Activated CD4-positive, CD25-positive, alpha-beta regulatory T cell treated with anti-CD3 and anti-CD28 coated beads, Interleukin-2, amount 50 U/mL, for 16 hours (primary cell): Measurements from ENCODE around the gene P2RY8.
"Not testable (repeated sequence)": the region's sequence is repeated elsewhere in the genome, so short reads cannot be mapped to it uniquely, and the experiment has no call there.

Source experiments
- DNase-seq: peaks from one replicate; pipeline ENCODE4 v3.0.0-alpha.2; 2020; ENCODE audit warnings: low read depth, low spot score

Gene P2RY8

DNA sequence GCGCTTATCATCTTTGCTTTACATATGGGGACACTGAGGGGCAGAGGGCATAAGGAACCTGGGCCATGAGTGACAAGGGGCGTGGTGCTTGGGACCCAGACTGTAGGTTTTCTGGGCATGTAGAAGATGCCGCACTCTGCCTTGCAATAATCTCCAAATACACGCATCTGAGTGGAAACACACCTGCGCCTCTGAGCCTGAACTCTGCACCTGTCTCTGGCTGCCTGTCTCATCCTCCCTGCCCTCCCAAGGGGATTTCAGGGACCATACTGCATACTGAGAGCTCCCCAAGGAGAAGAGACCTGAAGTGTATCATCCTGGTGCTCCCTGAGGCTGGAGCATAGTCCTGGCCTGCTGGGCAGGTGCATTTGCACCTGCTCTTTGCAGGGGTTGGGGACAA, 49.6 kb downstream of the P2RY8 start:
- DNase-seq: no peak

DNA sequence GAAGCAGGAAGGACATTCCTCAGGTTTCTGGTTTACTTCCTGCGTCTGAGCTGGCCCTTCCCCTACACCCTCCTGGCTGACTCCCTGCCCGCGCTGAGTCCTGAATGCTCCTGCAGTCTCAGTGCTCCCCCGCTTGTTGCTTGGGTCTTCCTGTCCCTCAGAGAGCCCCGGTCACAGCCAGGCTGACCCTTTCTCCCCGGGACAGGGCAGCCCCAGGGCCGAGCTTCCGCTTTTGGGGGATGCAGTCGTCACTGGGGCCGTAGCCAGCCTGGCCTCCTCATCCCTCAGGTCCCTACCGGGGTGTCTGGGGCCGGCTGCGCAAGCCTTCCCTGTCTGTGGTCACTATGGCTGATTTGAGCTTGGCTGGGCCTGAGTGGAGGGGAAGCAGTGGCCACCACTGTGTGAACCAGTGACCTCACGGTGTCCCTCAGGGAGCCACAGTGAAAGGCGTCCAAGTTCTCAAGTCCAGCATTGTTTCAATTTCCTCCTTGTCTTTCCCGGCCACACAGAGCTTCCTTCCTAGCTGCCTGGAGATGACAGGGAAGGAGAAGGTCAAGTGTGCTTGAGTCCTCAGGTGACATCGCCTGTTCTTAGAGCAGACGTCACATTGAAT, 50.1 kb downstream of the P2RY8 start:
- no peak for DNase-seq

DNA sequence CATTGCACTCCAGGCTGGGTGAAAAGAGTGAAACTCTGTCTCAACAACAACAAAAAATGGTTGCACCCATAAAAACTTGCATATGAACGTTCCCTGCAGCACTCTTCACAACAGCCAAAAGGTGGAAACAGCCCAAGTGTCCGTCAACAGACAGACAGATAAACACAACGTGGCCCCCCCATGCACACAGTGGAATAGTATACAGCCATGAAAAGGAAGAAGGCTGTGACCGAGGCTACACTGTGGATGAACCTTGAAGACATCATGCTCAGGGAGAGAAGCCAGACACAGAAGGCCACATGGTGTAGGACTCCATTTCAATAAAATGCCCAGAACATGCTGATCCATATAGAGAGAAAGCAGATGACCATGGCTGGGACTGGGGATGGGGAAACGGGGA, 50.8 kb downstream of the P2RY8 start:
- no peak for DNase-seq

DNA sequence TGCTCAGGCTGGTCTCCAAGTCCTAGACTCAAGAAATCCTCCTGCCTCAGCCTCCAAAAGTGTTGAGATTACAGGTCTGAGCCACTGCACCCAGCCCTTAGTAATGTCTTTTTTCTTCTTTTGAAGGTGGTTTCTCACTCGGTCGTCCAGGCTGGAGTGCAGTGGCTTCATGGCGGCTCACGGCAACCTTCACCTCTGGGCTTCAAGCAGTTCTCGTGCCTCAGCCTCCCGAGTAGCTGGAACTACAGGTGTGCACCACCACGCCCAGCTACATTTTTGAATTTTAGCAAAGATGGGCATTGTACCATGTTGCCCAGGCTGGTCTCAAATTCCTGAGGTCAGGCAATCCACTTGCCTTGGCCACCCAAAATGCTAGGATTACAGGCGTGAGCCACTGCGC, 52.0 kb downstream of the P2RY8 start:
- DNase-seq: no peak

DNA sequence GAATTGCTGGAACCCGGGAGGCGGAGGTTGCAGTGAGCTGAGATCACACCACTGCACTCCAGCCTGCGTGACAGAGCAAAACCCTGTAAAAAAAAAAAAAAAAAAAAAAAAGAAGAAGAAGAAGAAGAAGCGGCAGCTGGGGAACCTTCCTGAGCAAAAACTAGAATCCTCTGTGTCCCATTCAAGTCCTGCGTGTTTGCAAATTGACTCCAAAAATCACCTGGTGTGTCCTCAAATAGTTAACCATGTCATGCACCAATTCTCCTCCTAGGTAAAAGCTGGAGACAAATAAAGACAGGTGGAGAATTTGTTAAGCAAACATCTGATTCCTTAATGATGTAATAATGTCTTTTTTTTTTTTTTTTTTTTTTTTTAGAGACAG, 52.4 kb downstream of the P2RY8 start:
- DNase-seq: no peak

DNA sequence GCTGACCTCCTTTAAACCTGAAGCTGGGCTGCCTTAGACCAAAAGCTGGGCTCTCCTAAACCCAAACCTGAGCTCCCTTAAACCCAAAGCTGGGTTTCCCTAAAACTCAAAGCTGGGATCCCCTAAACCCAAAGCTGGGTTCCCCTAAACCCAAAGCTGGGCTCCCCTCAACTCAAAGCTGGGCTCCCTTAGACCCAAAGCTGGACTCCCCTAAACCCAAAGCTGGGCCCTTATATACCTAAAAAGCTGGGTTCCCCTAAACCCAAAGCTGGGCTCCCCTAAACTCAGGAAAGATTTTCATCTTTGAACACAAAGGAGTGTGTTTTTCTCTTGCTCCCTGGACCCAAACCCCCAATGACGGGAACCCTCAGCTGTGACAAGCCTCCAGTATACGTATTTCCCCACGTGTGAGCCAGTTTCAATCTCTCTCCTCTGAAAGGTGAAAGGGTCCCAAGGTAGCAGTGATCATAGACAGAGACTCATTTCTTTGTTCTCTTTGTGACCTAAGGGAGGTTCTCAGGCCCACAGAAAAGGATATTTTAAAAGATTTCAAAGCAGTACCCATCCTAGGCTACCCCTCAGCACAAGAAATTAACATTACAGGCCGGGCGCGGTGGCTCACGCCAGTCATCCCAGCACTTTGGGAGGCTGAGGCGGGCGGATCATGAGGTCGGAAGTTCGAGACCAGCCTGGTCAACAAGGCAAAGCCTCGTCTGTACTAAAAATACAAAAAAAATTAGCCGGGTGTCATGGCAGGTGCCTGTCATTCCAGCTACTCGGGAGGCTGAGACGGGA, 52.9 kb downstream of the P2RY8 start:
- no peak for DNase-seq

DNA sequence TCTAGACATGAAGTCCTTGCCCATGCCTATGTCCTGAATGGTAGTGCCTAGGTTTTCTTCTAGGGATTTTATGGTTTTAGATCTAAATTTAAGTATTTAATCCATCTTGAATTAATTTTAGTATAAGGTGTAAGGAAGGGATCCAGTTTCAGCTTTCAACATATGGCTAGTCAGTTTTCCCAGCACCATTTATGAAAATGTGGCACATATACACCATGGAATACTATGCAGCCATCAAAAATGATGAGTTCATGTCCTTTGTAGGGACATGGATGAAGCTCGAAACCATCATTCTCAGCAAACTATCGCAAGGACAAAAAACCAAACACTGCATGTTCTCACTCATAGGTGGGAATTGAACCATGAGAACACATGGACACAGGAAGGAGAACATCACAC, 54.5 kb downstream of the P2RY8 start:
- DNase-seq: not testable (repeated sequence)

DNA sequence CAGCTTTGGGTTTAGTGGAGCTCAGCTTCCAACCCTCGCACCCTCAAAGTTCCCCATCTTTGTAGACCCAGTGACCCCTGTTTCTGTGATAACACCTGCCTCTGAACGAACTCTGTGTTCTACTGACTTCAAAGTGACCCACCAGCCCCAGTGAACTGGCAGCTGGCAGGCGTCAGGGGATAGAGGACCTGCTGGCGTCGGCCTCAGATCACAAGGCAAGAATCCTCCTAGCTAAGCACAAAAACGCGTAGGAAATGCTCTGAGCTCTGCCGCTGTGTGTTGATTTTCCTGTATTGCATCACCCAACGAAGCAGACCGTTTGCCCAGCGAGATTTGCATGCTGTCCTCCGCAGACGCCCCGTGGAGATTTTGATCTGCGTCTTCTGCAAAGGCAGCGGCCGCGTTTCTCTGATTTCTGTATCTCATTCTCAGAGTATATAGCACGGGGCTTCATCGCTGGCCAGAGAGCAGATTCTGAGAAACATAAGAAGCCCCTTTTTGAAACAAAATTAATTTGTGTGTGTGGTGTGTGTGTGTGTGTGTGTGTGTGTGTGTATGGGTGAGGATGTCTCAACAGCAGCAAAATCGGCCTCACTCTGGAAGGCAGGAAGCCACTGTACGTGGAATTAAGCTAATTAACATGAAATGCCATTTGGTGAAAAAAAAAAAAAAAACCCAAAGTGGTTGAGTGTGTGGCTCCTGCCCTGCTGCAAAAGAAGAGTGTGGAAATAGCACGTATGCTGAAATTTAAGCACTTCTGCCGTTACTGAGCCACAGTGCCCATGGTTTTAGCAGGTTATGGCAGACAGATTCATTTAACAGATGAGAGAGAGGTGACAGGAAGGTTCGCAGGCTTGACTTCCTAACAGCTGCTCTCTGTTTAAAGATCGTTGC, 55.1 kb downstream of the P2RY8 start:
- peak; percentile 55 for DNase-seq

DNA sequence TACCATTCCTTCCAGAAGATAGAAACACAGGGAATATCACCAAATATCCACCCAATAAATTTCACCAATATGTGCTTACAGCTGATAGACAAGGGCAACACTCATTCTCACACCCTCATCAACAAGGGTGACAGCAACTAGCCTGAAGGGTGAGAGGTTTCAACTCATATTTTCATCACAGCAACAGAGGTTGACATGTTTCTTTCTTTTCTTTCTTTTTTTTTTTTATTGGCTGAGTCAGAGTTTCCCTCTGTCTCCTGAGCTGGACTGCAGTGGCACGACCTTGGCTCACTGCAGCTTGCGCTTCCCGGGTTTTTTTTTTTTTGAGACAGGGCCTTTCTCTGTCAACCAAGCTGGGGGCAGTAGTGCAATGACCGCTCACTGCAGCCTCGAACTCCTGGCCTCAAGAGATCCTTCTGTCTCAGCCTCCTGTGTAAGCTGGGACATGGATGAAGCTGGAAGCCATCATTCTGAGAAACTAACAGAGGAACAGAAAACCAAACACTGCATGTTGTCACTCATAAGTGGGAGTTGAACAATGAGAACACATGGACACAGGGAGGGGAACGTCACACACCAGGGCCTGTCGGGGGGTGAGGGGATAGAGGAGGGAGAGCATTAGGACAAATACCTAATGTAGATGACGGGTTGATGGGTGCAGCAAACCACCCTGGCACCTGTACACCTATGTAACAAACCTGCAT, 56.8 kb downstream of the P2RY8 start:
- no peak for DNase-seq

DNA sequence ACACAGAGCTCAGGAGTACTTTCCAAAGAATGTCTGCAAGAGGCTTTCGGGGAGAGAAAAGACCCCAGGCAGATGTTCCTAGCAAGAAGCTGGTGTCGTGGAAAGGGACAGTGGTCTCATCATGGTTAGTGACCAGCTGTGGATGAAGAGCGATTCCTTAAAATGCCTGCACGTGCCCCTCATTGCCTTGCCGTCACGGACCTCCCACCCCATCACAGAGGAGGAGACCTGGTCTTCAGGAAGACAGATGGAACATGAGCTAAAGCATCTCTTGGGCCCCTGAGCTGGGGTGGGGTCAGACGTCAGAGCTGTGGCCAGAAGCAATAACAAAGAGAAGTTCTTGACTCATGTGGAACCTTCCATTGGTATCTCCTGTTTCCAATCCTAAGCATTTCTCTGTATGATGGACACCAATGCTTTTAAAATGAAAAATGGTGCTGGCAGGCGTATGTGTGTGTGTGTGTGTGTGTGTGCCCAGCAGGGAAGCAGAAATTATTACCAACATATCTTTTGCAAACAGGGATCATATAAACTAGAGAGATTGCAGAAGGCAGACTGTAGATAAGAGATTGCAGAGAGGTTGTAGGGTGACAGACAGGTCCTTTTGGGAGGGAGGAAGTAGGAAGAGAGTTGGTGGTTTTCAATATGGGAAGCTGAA, 59.1 kb downstream of the P2RY8 start:
- no peak for DNase-seq

DNA sequence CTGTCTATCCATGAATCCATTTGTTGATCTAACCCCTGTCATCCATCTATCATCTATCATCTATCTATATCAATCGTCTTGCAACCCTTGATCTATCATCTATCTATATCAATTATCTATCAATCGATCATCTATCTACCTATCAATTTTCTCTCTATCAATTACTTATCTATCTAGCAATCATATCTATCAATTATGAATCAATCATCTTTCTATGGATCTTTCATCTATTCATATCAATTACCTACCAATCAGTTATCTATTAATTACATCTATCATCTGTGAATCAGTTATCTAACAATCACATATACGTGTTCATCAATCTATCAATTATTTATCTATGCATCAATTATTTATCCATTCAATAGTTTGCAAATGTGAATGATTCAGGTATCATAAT, 59.8 kb downstream of the P2RY8 start:
- no peak for DNase-seq

DNA sequence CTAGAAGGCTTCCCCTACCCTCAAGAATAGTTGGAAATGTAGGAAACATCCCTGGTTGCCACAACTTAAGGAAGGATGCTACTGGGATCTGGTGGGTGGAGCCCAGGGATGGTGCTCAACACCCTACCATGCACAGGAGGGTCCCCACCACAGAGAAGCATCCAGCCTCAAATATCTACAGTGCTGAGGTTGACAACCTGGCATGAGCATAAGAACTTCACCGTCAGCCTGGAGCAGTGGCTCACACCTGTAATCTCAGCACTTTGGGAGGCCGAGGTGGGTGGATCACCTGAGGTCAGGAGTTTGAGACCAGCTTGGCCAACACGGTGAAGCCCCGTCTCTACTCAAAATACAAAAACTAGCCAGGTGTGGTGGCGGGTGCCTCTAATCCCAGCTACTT, 60.3 kb downstream of the P2RY8 start:
- DNase-seq: no peak

DNA sequence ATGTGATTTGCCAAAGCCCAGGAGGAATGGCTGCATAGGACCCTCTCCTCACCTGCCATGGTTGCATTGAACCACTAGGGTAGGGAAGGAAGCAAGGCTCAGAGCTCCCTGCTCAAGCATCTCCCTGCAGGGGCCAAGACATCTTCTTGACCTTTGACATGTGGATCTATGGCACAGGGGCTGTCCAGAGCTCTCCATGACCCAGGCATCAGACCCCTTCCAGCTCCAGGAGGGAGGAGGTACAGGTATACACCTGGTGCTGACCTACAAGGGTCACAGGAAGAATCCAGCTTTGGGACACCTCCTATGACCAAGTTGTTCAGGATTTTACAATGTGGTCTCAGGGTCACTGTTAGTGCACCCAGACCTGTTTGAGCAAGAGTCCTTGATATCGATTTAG, 61.1 kb downstream of the P2RY8 start:
- DNase-seq: no peak

DNA sequence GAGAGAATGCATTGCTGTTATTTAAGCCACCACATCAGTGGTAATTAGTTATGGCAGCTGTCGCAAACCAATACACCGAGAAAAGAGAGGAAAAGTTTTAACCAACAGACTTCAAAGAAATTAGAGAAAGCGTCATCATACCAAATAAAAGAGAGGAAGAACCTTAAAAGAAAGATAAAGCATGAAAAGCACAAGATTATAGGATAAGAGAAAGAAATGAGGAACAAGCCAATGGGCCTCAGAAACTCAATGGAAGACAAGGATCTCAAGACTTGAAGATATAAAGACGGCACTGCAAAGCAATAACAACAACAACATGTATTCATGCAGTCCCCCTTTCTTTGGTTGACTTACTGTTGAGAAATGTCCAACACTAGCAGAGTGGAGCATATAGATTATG, 61.5 kb downstream of the P2RY8 start:
- DNase-seq: no peak

DNA sequence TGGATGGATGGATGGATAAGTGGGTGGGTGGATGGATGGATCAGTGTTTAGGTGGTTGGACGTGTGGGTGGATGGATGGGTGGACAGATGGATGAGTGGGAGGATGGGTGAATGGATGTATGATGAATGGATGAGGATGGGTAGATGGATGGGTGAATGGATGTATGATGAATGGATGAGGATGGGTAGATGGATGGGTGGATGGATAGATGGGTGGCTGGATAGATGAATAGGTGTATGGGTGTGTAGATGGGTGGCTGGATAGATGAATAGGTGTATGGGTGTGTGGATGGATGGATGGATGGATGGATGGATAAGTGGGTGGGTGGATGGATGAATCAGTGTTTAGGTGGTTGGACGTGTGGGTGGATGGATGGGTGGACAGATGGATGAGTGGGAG, 62.4 kb downstream of the P2RY8 start:
- not testable (repeated sequence) for DNase-seq

DNA sequence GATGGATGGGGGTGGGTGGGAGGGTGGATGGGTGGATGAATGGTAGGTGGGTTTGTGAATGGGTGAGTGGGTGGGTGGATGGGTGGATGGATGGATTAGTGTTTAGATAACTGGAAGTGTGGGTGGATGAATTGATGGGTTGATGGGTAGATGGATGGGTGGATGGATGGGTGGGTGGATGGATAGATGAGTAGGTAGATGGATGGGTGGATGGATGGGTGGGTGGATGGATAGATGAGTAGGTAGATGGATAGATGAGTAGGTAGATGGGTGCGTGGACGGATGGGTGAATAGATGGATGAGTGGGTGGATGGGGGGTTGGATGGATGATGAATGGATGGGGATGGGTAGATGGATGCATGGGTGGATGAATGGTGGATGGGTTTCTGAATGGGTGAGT, 64.0 kb downstream of the P2RY8 start:
- no peak for DNase-seq

DNA sequence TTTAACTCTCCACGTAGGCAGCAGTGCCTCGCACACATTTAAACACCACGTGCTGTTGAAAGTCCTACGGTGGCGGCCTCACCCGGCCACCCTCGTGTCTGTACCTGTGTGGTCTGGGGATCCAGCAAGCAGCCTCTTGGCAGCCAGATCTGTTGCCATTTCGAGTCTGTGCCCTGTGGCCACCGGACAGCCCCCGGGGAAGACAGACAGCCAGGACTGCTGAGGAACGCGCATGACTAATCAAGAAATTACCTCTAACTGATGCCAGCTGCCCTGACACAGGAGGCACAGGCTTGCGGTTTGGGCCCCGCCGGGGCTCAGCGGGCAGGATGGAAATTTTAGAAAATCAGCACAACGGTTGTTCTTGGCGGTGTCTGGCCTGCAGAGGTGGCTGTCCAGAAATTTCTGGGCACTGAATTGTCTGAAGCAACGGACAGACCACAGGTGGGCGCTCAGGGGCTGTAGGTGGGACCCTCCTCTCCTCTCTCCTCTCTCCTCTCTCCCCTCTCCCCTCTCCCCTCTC, 68.7 kb downstream of the P2RY8 start:
- peak; percentile 54 for DNase-seq

DNA sequence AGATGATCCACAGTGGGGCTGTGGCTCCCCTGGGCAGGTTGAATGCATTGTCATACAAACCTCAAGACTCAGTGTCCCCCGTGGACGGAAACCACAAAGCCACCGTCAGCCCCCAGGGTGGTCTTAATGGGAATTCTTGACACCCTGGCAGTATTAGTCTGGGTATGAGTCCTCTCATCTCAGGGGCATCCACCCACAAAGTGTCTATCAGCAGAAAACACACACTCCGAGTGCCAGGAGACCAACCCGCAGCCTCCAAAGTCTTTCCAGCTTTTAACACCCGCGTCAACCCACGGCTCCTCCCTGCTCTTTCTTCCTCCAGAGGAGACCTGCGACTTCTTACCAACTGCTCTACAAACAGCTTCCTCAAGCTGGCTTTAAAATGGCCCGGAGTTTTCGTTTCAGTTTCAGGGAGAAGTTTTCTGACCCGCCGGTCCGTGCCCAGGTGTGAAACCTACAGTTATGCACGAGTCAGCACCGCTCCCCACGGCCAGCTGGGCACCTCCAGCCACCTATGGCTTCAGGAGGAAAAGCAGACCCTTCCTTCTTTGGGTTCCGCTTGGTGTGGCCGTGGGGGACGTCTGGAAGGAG, 69.9 kb downstream of the P2RY8 start:
- no peak for DNase-seq

DNA sequence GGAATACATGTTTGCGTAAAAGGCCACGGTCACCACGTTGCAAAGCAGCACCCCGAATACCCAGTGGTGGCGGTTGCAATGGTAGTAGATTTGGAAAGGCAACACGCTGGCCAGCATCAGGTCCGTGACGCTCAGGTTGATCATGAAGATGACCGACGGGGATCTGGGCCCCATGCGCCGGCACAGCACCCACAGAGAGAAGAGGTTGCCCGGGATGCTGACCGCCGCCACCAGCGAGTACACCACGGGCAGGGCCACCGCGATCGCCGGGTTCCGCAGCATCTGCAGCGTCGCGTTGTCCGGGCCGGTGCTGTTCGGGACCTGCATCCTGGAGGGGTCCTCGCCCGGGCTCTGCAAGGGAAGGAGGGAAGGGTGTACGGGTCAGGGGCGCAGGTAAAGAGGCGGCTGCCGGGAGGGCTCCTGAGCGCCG, 70.7 kb downstream of the P2RY8 start:
- no peak for DNase-seq

DNA sequence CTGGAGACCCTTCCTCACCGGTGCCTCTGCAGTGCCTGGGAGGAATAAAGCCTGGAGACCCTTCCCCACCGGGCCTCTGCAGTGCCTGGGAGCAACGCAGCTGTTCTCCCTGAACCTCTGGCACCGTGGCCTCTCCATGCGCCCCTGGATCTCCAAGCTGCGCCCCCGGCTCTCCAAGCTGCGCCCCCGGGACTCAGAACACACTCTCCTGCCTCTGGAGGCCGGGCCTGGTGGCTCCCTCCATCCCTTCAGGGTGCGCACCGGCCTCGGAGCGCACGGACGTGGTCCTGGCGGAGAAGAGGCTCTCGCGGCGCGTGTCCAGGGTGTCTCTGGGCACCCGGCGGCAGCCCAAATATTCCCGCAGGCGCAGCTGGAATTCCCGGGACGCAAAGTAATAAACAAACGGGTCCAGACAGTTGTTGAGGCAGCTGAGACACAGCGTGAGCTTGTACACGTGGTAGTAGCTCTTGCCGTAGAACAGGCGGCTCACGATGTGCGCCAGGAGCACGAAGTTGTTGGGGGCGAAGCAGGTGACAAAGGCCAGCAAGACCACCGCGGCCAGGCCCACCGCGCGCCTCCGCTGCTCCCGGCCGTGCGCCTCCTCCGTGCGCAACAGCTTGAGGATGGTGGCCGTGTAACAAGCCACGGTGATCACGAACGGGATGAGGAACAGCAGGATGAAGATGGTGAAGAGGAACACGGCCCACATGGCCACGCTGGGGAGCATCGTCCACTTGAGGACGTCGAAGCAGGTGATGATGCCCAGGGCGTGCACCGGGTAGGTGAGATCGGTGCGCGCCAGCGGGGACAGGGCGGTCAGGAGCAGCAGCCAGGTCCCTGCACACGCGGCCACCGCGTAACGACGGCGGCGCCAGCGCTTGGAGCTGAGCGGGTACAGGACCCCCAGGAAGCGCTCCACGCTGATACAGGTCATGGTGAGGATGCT, 71.4 kb downstream of the P2RY8 start:
- no peak for DNase-seq
